MCF 10A (cell line): Measurements from ENCODE around the gene TBC1D17. TPM values are rescaled to one million over a fixed set of nuclear protein-coding genes. Genes with fewer than 3 reads are reported as not detected.

Source experiments
- BruUV-seq: library from RNA; stranded (reverse); fragments of 400-500 nt; replicated peaks from 2 replicates; lab custom pipeline; 2021; lab: Mats Ljungman, UMichigan
- CTCF ChIA-PET: fragments of 300-600 bp; sonication (Branson Sonifier 250); formaldehyde crosslinking; extraction: SDS; loops from one replicate; lab custom pipeline; 2021; ENCODE audit warnings: antibody characterized with exemption, inconsistent platforms; lab: Yijun Ruan, JAX
- POLR2A ChIA-PET: fragments of 300-600, 350-650 bp; sonication (Branson Sonifier 250); formaldehyde crosslinking; extraction: SDS; loops from one replicate; lab custom pipeline; 2020; ENCODE audit warnings: antibody characterized with exemption, inconsistent platforms; lab: Yijun Ruan, JAX
- DNase-seq: peaks from one replicate; pipeline ENCODE4 v3.0.0-alpha.2; 2018; ENCODE audit not compliant: unreplicated experiment
- H3K27ac Mint-ChIP-seq: one replicate; pipeline ENCODE4 v1.8.0; 2022; ENCODE audit warnings: mild to moderate bottlenecking, low read depth, mixed read lengths; ENCODE audit not compliant: unreplicated experiment
- H3K27me3 Mint-ChIP-seq: one replicate; pipeline ENCODE4 v1.8.0; 2022; ENCODE audit warnings: mixed read lengths; ENCODE audit not compliant: insufficient read depth, unreplicated experiment
- H3K36me3 Mint-ChIP-seq: one replicate; pipeline ENCODE4 v1.8.0; 2022; ENCODE audit warnings: mild to moderate bottlenecking, moderate library complexity, mixed read lengths; ENCODE audit not compliant: insufficient read depth, unreplicated experiment
- H3K4me1 Mint-ChIP-seq: one replicate; pipeline ENCODE4 v1.8.0; 2022; ENCODE audit warnings: mixed read lengths; ENCODE audit not compliant: insufficient read depth, unreplicated experiment
- H3K4me3 Mint-ChIP-seq: one replicate; pipeline ENCODE4 v1.8.0; 2022; ENCODE audit warnings: mild to moderate bottlenecking, moderate library complexity, mixed read lengths; ENCODE audit not compliant: unreplicated experiment
- H3K9me3 Mint-ChIP-seq: one replicate; pipeline ENCODE4 v1.8.0; 2022; ENCODE audit warnings: mixed read lengths; ENCODE audit not compliant: unreplicated experiment
- intact Hi-C: fragments of 100-400 bp; cut with micrococcal nuclease; formaldehyde crosslinking; loops from 2 replicates; pipeline ENCODE4 v1.14.1; 2022
- total RNA-seq: library from RNA; stranded (reverse); gene quantifications from 2 replicates; pipeline ENCODE4 v1.2.3, GENCODE V29; 2022
- TF ChIP-seq, protein P1 (sequence below): fragments of 200-600 bp; IDR thresholded peaks from one replicate; pipeline ENCODE4 v1.8.0; 2022; ENCODE audit warnings: antibody characterized with exemption, mild to moderate bottlenecking; ENCODE audit not compliant: unreplicated experiment

Gene TBC1D17
- total RNA-seq, 1 experiment from 2014 or later, result 25.5 TPM

DNA sequence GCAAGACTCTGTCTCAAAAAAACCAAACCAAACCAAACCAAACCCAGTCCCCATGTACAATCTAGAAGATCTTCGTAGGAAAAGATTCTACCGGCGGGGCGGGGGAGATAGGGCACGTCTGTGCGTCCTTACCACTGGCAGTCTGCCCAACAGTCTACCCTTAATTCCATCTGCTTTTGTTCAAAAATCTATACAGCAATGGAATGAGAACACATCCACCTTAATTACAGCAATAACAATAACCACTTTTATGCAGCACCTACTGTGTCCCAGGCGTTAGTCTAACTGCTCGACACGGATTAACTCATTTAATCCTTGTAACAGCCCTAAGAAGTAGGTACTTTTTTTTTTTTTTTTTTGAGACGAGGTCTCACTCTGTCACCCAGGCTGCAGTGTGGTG lies 49.0 kb downstream of the TBC1D17 start:
- intact Hi-C loops, result no loop called here
- H3K27ac Mint-ChIP-seq, result no peak overlapping the region
- no peak overlapping the region for H3K4me3 Mint-ChIP-seq
- POLR2A ChIA-PET, result no interaction called here
- DNase-seq, result no peak
- H3K27me3 Mint-ChIP-seq, result no peaks in the 10 kb centered on the region
- peaks cover 22% of the 10 kb centered on the region for H3K4me1 Mint-ChIP-seq
- CTCF ChIA-PET, result no interaction called here
- no peaks in the 10 kb centered on the region for H3K9me3 Mint-ChIP-seq
- H3K36me3 Mint-ChIP-seq, result peaks cover 63% of the 10 kb centered on the region
- BruUV-seq, result no TSS peak
- TF ChIP-seq, protein P1, sequence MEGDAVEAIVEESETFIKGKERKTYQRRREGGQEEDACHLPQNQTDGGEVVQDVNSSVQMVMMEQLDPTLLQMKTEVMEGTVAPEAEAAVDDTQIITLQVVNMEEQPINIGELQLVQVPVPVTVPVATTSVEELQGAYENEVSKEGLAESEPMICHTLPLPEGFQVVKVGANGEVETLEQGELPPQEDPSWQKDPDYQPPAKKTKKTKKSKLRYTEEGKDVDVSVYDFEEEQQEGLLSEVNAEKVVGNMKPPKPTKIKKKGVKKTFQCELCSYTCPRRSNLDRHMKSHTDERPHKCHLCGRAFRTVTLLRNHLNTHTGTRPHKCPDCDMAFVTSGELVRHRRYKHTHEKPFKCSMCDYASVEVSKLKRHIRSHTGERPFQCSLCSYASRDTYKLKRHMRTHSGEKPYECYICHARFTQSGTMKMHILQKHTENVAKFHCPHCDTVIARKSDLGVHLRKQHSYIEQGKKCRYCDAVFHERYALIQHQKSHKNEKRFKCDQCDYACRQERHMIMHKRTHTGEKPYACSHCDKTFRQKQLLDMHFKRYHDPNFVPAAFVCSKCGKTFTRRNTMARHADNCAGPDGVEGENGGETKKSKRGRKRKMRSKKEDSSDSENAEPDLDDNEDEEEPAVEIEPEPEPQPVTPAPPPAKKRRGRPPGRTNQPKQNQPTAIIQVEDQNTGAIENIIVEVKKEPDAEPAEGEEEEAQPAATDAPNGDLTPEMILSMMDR, result no peak

- H3K36me3 Mint-ChIP-seq, result peaks cover 65% of the 10 kb centered on the region
- H3K27ac Mint-ChIP-seq, result peak overlapping the region; percentile 90
- no peaks in the 10 kb centered on the region for H3K9me3 Mint-ChIP-seq
- intact Hi-C loops, result loop anchor here (2.0 kb wide), 2 partner anchors 51 to 161 kb away; partner anchors contain the start of genes AKT1S1, AP2A1 and TBC1D17
- no TSS peak for BruUV-seq
- peaks cover 16% of the 10 kb centered on the region for H3K4me1 Mint-ChIP-seq
- ChIA-PET POLR2A (interaction anchor here (0.7 to 4.1 kb wide), 13 partner anchors 8 to 348 kb away, joined by 3 to 35 read pairs (median 5); partner anchors contain the start of genes AKT1S1, PNKP, PTOV1 and RRAS), CTCF (interaction anchor here (0.6 kb wide), 1 partner anchor 457 kb away, joined by 4 read pairs; no protein-coding TSS in a partner anchor)
- no peak for DNase-seq
- no peaks in the 10 kb centered on the region for H3K27me3 Mint-ChIP-seq
- H3K4me3 Mint-ChIP-seq, result peak overlapping the region; percentile 85
- TF ChIP-seq, protein P1, result no peak
Observed at GRCh38 chr19:49927526-49928264, 50.2 kb downstream of the TBC1D17 start.

- peaks cover 72% of the 10 kb centered on the region for H3K36me3 Mint-ChIP-seq
Observed at GRCh38 chr19:49929121-49929610, 51.7 kb downstream of the TBC1D17 start, which contains the start of the genes ATF5 and NUP62. ATF5 (plus strand) TSS chr19:49929205; CDS start chr19:49930851, 1,646 bp downstream. NUP62 (minus strand) TSS chr19:49929504; CDS start chr19:49909807, 19,697 bp downstream.

More at GRCh38 chr19:49929121-49929610, 51.7 kb downstream of the TBC1D17 start, which contains the start of the genes ATF5 and NUP62:
- TSS peak; percentile 86 for BruUV-seq
- Mint-ChIP-seq H3K27ac (peak within 1 kb of the TSS; percentile 90), H3K9me3 (no peaks in the 10 kb centered on the region), H3K4me3 (peak within 1 kb of the TSS; percentile 85), H3K27me3 (no peaks in the 10 kb centered on the region), H3K4me1 (peaks cover 16% of the 10 kb centered on the region)
- POLR2A ChIA-PET, result interaction anchor here (0.6 to 4.1 kb wide), 20 partner anchors 10 to 1136 kb away, joined by 3 to 35 read pairs (median 4); partner anchors contain the start of genes AKT1S1, ALDH16A1, GYS1 and KLK13
- CTCF ChIA-PET, result interaction anchor here (0.6 to 2.4 kb wide), 4 partner anchors 10 to 426 kb away, joined by 3 to 10 read pairs (median 3); no protein-coding TSS in a partner anchor
- TF ChIP-seq, protein P1, result no peak
- peak; percentile 89 for DNase-seq
- intact Hi-C loops, result loop anchor here (2.0 kb wide), 2 partner anchors 52 to 162 kb away; partner anchors contain the start of genes AKT1S1, AP2A1 and TBC1D17
